Astrocyte (in vitro differentiated cells and primary cell): ENCODE data around the gene MGMT. TPM values are rescaled to one million over a fixed set of nuclear protein-coding genes. Genes with fewer than 3 reads are reported as not detected.

ENCODE experiments used
- DNase-seq: peaks from one replicate; pipeline ENCODE4 v3.0.0-alpha.2; 2010; ENCODE audit warnings: low read depth
- FAIRE-seq: peaks from 2 replicates; lab custom pipeline; 2011; peaks lifted over from hg19 to GRCh38; lab: Jason Lieb, UNC
- H2AFZ ChIP-seq: 2 replicates; pipeline ENCODE4 v1.6.0; 2012; ENCODE audit warnings: low read depth, low read length, inconsistent platforms
- H3K27ac ChIP-seq: 2 replicates; pipeline ENCODE4 v1.5.1; 2011; ENCODE audit warnings: low read depth, low read length, inconsistent platforms
- H3K27me3 ChIP-seq: 2 replicates; pipeline ENCODE4 v1.6.0; 2011; ENCODE audit warnings: low read length, inconsistent platforms; ENCODE audit not compliant: insufficient read depth
- H3K36me3 ChIP-seq: 2 replicates; pipeline ENCODE4 v1.5.1; 2011; ENCODE audit warnings: low read length, inconsistent platforms; ENCODE audit not compliant: insufficient read depth
- H3K4me1 ChIP-seq: 2 replicates; pipeline ENCODE4 v1.5.1; 2011; ENCODE audit warnings: low read length, inconsistent platforms; ENCODE audit not compliant: insufficient read depth
- H3K4me2 ChIP-seq: 2 replicates; pipeline ENCODE4 v1.6.0; 2012; ENCODE audit warnings: low read length, inconsistent platforms
- H3K4me3 ChIP-seq: 2 replicates; pipeline ENCODE4 v1.5.1; 2011; ENCODE audit warnings: low read depth, mild to moderate bottlenecking, low read length, inconsistent platforms; ENCODE audit not compliant: insufficient read depth
- H3K79me2 ChIP-seq: 2 replicates; pipeline ENCODE4 v1.6.0; 2012; ENCODE audit warnings: mild to moderate bottlenecking, low read length, inconsistent platforms; ENCODE audit not compliant: insufficient read depth
- H3K9ac ChIP-seq: 2 replicates; pipeline ENCODE4 v1.6.0; 2012; ENCODE audit warnings: mild to moderate bottlenecking, low read length, inconsistent platforms
- H3K9me3 ChIP-seq: 2 replicates; pipeline ENCODE4 v1.5.1; 2012; ENCODE audit warnings: low read depth, mild to moderate bottlenecking, low read length, inconsistent platforms; ENCODE audit not compliant: insufficient read depth
- H4K20me1 ChIP-seq: 2 replicates; pipeline ENCODE4 v1.6.0; 2012; ENCODE audit warnings: low read length, inconsistent platforms; ENCODE audit not compliant: insufficient read depth
- H3K27ac Mint-ChIP-seq: one replicate; pipeline ENCODE4 v1.8.0; 2021; ENCODE audit warnings: mild to moderate bottlenecking, mixed read lengths; ENCODE audit not compliant: unreplicated experiment
- H3K27me3 Mint-ChIP-seq: one replicate; pipeline ENCODE4 v1.8.0; 2021; ENCODE audit warnings: low read depth, mixed read lengths; ENCODE audit not compliant: unreplicated experiment
- H3K36me3 Mint-ChIP-seq: one replicate; pipeline ENCODE4 v1.8.0; 2021; ENCODE audit warnings: low read depth, mixed read lengths; ENCODE audit not compliant: unreplicated experiment
- H3K4me1 Mint-ChIP-seq: one replicate; pipeline ENCODE4 v1.8.0; 2021; ENCODE audit warnings: low read depth, mixed read lengths; ENCODE audit not compliant: unreplicated experiment
- H3K4me3 Mint-ChIP-seq: one replicate; pipeline ENCODE4 v1.8.0; 2021; ENCODE audit warnings: mild to moderate bottlenecking, moderate library complexity, mixed read lengths; ENCODE audit not compliant: unreplicated experiment
- H3K9me3 Mint-ChIP-seq: one replicate; pipeline ENCODE4 v1.8.0; 2021; ENCODE audit warnings: mild to moderate bottlenecking, mixed read lengths; ENCODE audit not compliant: unreplicated experiment
- EZH2 ChIP-seq: IDR thresholded peaks from 2 replicates; pipeline ENCODE4 v1.6.1; 2012; ENCODE audit warnings: mild to moderate bottlenecking, low read length, inconsistent platforms; ENCODE audit not compliant: insufficient read depth
- total RNA-seq: library from RNA; stranded (reverse); gene quantifications from 2 replicates; pipeline ENCODE4 v1.2.1, GENCODE V29; 2021
- TF ChIP-seq, protein P1 (sequence below): IDR thresholded peaks from 2 replicates; pipeline ENCODE4 v1.5.1; 2011; ENCODE audit warnings: low read depth, mild to moderate bottlenecking, inconsistent platforms, low read length, moderate library complexity; ENCODE audit not compliant: insufficient read depth

Gene MGMT
- total RNA-seq, 1 donor from 2014 or later: 9.5 TPM

GRCh38 chr10:129788215-129788614 lies 321.2 kb downstream of the MGMT start:
- DNase-seq (no peak), FAIRE-seq (no peak)
- H3K4me3 ChIP-seq: no peak overlapping the region
- H3K27ac ChIP-seq: no peak overlapping the region
- Mint-ChIP-seq H3K4me1 (no peaks in the 10 kb centered on the region), H3K27ac (no peak overlapping the region), H3K9me3 (peaks cover 7% of the 10 kb centered on the region), H3K27me3 (no peaks in the 10 kb centered on the region), H3K4me3 (no peak overlapping the region), H3K36me3 (no peaks in the 10 kb centered on the region)
- H3K79me2 ChIP-seq: no peaks in the 10 kb centered on the region
- H4K20me1 ChIP-seq: no peaks in the 10 kb centered on the region
- H3K36me3 ChIP-seq: no peaks in the 10 kb centered on the region
- no peak overlapping the region for H3K9ac ChIP-seq
- no peaks in the 10 kb centered on the region for H3K4me1 ChIP-seq
- no peaks in the 10 kb centered on the region for H3K27me3 ChIP-seq
- H3K4me2 ChIP-seq: no peak overlapping the region
- no peak for TF ChIP-seq EZH2
- TF ChIP-seq, protein P1, sequence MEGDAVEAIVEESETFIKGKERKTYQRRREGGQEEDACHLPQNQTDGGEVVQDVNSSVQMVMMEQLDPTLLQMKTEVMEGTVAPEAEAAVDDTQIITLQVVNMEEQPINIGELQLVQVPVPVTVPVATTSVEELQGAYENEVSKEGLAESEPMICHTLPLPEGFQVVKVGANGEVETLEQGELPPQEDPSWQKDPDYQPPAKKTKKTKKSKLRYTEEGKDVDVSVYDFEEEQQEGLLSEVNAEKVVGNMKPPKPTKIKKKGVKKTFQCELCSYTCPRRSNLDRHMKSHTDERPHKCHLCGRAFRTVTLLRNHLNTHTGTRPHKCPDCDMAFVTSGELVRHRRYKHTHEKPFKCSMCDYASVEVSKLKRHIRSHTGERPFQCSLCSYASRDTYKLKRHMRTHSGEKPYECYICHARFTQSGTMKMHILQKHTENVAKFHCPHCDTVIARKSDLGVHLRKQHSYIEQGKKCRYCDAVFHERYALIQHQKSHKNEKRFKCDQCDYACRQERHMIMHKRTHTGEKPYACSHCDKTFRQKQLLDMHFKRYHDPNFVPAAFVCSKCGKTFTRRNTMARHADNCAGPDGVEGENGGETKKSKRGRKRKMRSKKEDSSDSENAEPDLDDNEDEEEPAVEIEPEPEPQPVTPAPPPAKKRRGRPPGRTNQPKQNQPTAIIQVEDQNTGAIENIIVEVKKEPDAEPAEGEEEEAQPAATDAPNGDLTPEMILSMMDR: no peak
- no peak overlapping the region for H2AFZ ChIP-seq
- H3K9me3 ChIP-seq: peaks cover 10% of the 10 kb centered on the region

- H3K27me3 ChIP-seq: no peaks in the 10 kb centered on the region
- no peak for DNase-seq
- no peaks in the 10 kb centered on the region for H3K4me1 ChIP-seq
- H3K4me3 ChIP-seq: no peak overlapping the region
- Mint-ChIP-seq H3K4me1 (no peaks in the 10 kb centered on the region), H3K27ac (no peak overlapping the region), H3K4me3 (no peak overlapping the region), H3K9me3 (peaks cover 7% of the 10 kb centered on the region), H3K27me3 (no peaks in the 10 kb centered on the region), H3K36me3 (no peaks in the 10 kb centered on the region)
- H4K20me1 ChIP-seq: no peaks in the 10 kb centered on the region
- H3K27ac ChIP-seq: no peak overlapping the region
- no peaks in the 10 kb centered on the region for H3K79me2 ChIP-seq
- H3K9me3 ChIP-seq: peaks cover 10% of the 10 kb centered on the region
- TF ChIP-seq, protein P1: no peak
- TF ChIP-seq EZH2: no peak
- H2AFZ ChIP-seq: no peak overlapping the region
- no peak for FAIRE-seq
- H3K4me2 ChIP-seq: no peak overlapping the region
- no peak overlapping the region for H3K9ac ChIP-seq
- H3K36me3 ChIP-seq: no peaks in the 10 kb centered on the region
Observed at GRCh38 chr10:129790715-129791446, 323.8 kb downstream of the MGMT start.

DNA sequence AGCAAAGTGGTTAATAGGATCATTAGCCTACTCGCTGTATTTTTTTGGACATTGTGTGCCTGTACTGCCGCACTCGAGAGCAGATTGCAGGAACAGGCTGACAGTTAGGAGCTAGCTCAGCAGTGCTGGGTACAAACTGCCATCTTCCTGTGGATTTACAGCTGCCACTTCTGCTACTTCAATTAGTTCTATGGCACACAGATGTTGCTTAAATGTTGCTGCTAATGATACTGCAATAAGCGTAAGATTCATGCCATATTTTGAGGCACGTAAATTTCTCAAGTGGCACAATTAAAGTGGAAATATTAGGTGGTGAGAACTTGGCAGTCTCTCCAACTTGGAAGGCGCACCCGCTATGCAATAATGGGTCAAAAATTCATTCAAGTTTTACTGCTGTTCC lies 325.1 kb downstream of the MGMT start:
- Mint-ChIP-seq H3K4me3 (no peak overlapping the region), H3K9me3 (peaks cover 7% of the 10 kb centered on the region), H3K27ac (no peak overlapping the region), H3K27me3 (peaks cover 3% of the 10 kb centered on the region), H3K4me1 (no peaks in the 10 kb centered on the region), H3K36me3 (no peaks in the 10 kb centered on the region)
- no peaks in the 10 kb centered on the region for H3K79me2 ChIP-seq
- no peak overlapping the region for H2AFZ ChIP-seq
- H3K9ac ChIP-seq: no peak overlapping the region
- no peaks in the 10 kb centered on the region for H3K27me3 ChIP-seq
- H4K20me1 ChIP-seq: no peaks in the 10 kb centered on the region
- peaks cover 13% of the 10 kb centered on the region for H3K9me3 ChIP-seq
- DNase-seq: no peak
- no peaks in the 10 kb centered on the region for H3K36me3 ChIP-seq
- TF ChIP-seq, protein P1: no peak
- TF ChIP-seq EZH2: no peak
- no peaks in the 10 kb centered on the region for H3K4me1 ChIP-seq
- H3K27ac ChIP-seq: no peak overlapping the region
- FAIRE-seq: no peak
- no peak overlapping the region for H3K4me3 ChIP-seq
- no peak overlapping the region for H3K4me2 ChIP-seq
